Fibroblast of lung (primary cell): Measurements from ENCODE around the gene LIN28A. TPM values are rescaled to one million over a fixed set of nuclear protein-coding genes. Genes with fewer than 3 reads are reported as not detected.

ENCODE experiments used
- DNase-seq, 2 donors: peaks; one replicate each; pipeline versions ENCODE4 v3.0.0 to v3.0.0-alpha.2; 2010; ENCODE audit warnings: low read depth in 2 of 2
- H2AFZ ChIP-seq: 2 replicates; pipeline ENCODE4 v1.5.1; 2012; ENCODE audit warnings: low read length, control low read depth, inconsistent platforms
- H3K27ac ChIP-seq: 2 replicates; pipeline ENCODE4 v1.5.1; 2011; ENCODE audit warnings: low read length, control low read depth; ENCODE audit not compliant: insufficient read depth
- H3K27me3 ChIP-seq: 2 replicates; pipeline ENCODE4 v1.5.1; 2011; ENCODE audit warnings: mild to moderate bottlenecking, low read length; ENCODE audit not compliant: control insufficient read depth, insufficient read depth
- H3K36me3 ChIP-seq: 2 replicates; pipeline ENCODE4 v1.5.1; 2011; ENCODE audit warnings: low read length; ENCODE audit not compliant: control insufficient read depth, insufficient read depth
- H3K4me1 ChIP-seq: 2 replicates; pipeline ENCODE4 v1.5.1; 2011; ENCODE audit warnings: low read length; ENCODE audit not compliant: control insufficient read depth, insufficient read depth; ENCODE audit errors: extremely low read depth
- H3K4me2 ChIP-seq: 2 replicates; pipeline ENCODE4 v1.5.1; 2011; ENCODE audit warnings: low read length, control low read depth; ENCODE audit not compliant: insufficient read depth; ENCODE audit errors: extremely low read depth
- H3K4me3 ChIP-seq, 4 experiments: fragments of 200-600 bp in 1 of 4; sonication (generic) in 1 of 4; replicated peaks in 1 of 4; 2 replicates each; pipeline ENCODE4 v1.5.1; 2011 to 2016; ENCODE audit warnings: low read length in 4 of 4, low read depth in 3 of 4, mild to moderate bottlenecking in 3 of 4, control low read depth in 2 of 4, inconsistent platforms in 1 of 4, mixed read lengths in 1 of 4; ENCODE audit not compliant: insufficient read depth in 1 of 4; ENCODE audit errors: control extremely low read depth in 1 of 4
- H3K79me2 ChIP-seq: 2 replicates; pipeline ENCODE4 v1.5.1; 2012; ENCODE audit warnings: mild to moderate bottlenecking, low read length, inconsistent platforms; ENCODE audit not compliant: control insufficient read depth, insufficient read depth
- H3K9ac ChIP-seq: 2 replicates; pipeline ENCODE4 v1.5.1; 2011; ENCODE audit warnings: mild to moderate bottlenecking, low read length, control low read depth; ENCODE audit not compliant: insufficient read depth
- H3K9me3 ChIP-seq: 2 replicates; pipeline ENCODE4 v1.5.1; 2012; ENCODE audit warnings: low read depth, low read length; ENCODE audit not compliant: control insufficient read depth, insufficient read depth
- H4K20me1 ChIP-seq: 2 replicates; pipeline ENCODE4 v1.5.1; 2011; ENCODE audit warnings: low read length; ENCODE audit not compliant: control insufficient read depth, insufficient read depth; ENCODE audit errors: extremely low read depth
- CTCF ChIP-seq, 2 donors: IDR thresholded peaks in 1 of 2; conservative IDR thresholded peaks in 1 of 2; 1 replicate in 1 of 2; 2 replicates in 1 of 2; pipeline ENCODE4 v1.5.1; 2011 to 2012; ENCODE audit warnings: low read length in 2 of 2, control low read depth in 1 of 2, inconsistent platforms in 1 of 2, low read depth in 1 of 2, mild to moderate bottlenecking in 1 of 2
- EZH2 ChIP-seq: IDR thresholded peaks from 2 replicates; pipeline ENCODE4 v1.5.1; 2012; ENCODE audit warnings: low read length, control low read depth, mild to moderate bottlenecking; ENCODE audit errors: missing control alignments
- polyA plus RNA-seq, 2 donors: library from polyadenylated mRNA; depleted of rRNA in 1 of 2; stranded (reverse) in 1 of 2; unstranded in 1 of 2; fragments of >200 nt; gene quantifications; 2 replicates each; pipeline ENCODE4 v1.2.1, GENCODE V29; 2011 to 2012; ENCODE audit warnings: missing spikeins in 1 of 2
- total RNA-seq: library from RNA; depleted of rRNA; stranded (reverse); fragments of >200 nt; gene quantifications from 2 replicates; pipeline ENCODE4 v1.2.1, GENCODE V29; 2014

Gene LIN28A
- total and polyA plus RNA-seq, 2 donors (not counting 1 experiment from before 2014, with no cell fraction given), result 0.09 TPM; not detected in 1

- Histone ChIP-seq H4K20me1 (no peaks in the 10 kb centered on the region), H3K27ac (no peak overlapping the region), H3K79me2 (no peaks in the 10 kb centered on the region), H3K27me3 (no peaks in the 10 kb centered on the region), H2AFZ (no peak overlapping the region), H3K4me3 (no peak overlapping the region), H3K9ac (no peak overlapping the region), H3K36me3 (no peaks in the 10 kb centered on the region), H3K4me2 (no peak overlapping the region), H3K4me1 (no peaks in the 10 kb centered on the region), H3K9me3 (no peaks in the 10 kb centered on the region)
- no peak for DNase-seq
- TF ChIP-seq EZH2 (no peak), CTCF (conservative IDR thresholded peaks at IDR 0.05 in 1 of 2, IDR thresholded peaks at IDR 0.05 in 1 of 2; ENCODE audit: low read depth in 1 of 2, low read length in 2 of 2) (no peak)
These were observed 7.0 kb upstream of the LIN28A start for GRCh38 chr1:26403656-26404055.

GRCh38 chr1:26404641-26405040, 6.0 kb upstream of the LIN28A start:
- Histone ChIP-seq H3K9ac (no peak overlapping the region), H3K27ac (no peak overlapping the region), H3K79me2 (no peaks in the 10 kb centered on the region), H2AFZ (no peak overlapping the region), H4K20me1 (no peaks in the 10 kb centered on the region), H3K4me1 (no peaks in the 10 kb centered on the region), H3K27me3 (peaks cover 7% of the 10 kb centered on the region), H3K9me3 (no peaks in the 10 kb centered on the region), H3K4me2 (no peak overlapping the region), H3K36me3 (no peaks in the 10 kb centered on the region), H3K4me3 (no peak overlapping the region)
- DNase-seq, result peak in 1 of 2 donors; percentile 23
- TF ChIP-seq CTCF (conservative IDR thresholded peaks at IDR 0.05 in 1 of 2, IDR thresholded peaks at IDR 0.05 in 1 of 2; ENCODE audit: low read depth in 1 of 2, low read length in 2 of 2) (no peak), EZH2 (no peak)

GRCh38 chr1:26405281-26405915, 5.2 kb upstream of the LIN28A start:
- Histone ChIP-seq H2AFZ (no peak overlapping the region), H3K4me1 (no peaks in the 10 kb centered on the region), H3K4me2 (no peak overlapping the region), H4K20me1 (no peaks in the 10 kb centered on the region), H3K79me2 (no peaks in the 10 kb centered on the region), H3K9me3 (no peaks in the 10 kb centered on the region), H3K4me3 (no peak overlapping the region), H3K36me3 (no peaks in the 10 kb centered on the region), H3K27me3 (peaks cover 11% of the 10 kb centered on the region), H3K27ac (no peak overlapping the region), H3K9ac (no peak overlapping the region)
- TF ChIP-seq EZH2 (no peak), CTCF (conservative IDR thresholded peaks at IDR 0.05 in 1 of 2, IDR thresholded peaks at IDR 0.05 in 1 of 2; ENCODE audit: low read depth in 1 of 2, low read length in 2 of 2) (no peak)
- DNase-seq, result peak in 1 of 2 donors; percentile 82
